Endodermal cell (in vitro differentiated cells): ENCODE data around the gene ELN. TPM values are rescaled to one million over a fixed set of nuclear protein-coding genes. Genes with fewer than 3 reads are reported as not detected.

Experiments
- DNase-seq: peaks from one replicate; pipeline ENCODE4 v3.0.0-alpha.2; 2017
- H3K27ac ChIP-seq: 2 replicates; pipeline ENCODE4 v1.5.1; 2013; ENCODE audit warnings: mild to moderate bottlenecking, low read depth, low read length, moderate library complexity
- H3K27me3 ChIP-seq: 2 replicates; pipeline ENCODE4 v1.6.1; 2013; ENCODE audit warnings: mild to moderate bottlenecking, low read length, moderate library complexity; ENCODE audit not compliant: insufficient read depth, control insufficient read depth, poor library complexity, severe bottlenecking
- H3K36me3 ChIP-seq: 2 replicates; pipeline ENCODE4 v1.7.0; 2013; ENCODE audit warnings: mild to moderate bottlenecking, low read length, moderate library complexity; ENCODE audit not compliant: control insufficient read depth, insufficient read depth
- H3K4me1 ChIP-seq: one replicate; pipeline ENCODE4 v1.7.0; 2013; ENCODE audit warnings: low read length; ENCODE audit not compliant: control insufficient read depth, insufficient read depth
- H3K4me3 ChIP-seq: 2 replicates; pipeline ENCODE4 v1.5.1; 2013; ENCODE audit warnings: mild to moderate bottlenecking, low read length, moderate library complexity
- H3K9ac ChIP-seq: 2 replicates; pipeline ENCODE4 v1.6.1; 2013; ENCODE audit warnings: mild to moderate bottlenecking, low read length, moderate library complexity; ENCODE audit not compliant: poor library complexity, severe bottlenecking; ENCODE audit errors: extremely low read depth
- H3K9me3 ChIP-seq: 2 replicates; pipeline ENCODE4 v1.6.1; 2013; ENCODE audit warnings: mild to moderate bottlenecking, low read length, moderate library complexity; ENCODE audit not compliant: control insufficient read depth
- H3K27ac Mint-ChIP-seq: 2 replicates; pipeline ENCODE4 v1.8.0; 2020; ENCODE audit warnings: mixed read lengths
- H3K27me3 Mint-ChIP-seq: 2 replicates; pipeline ENCODE4 v1.8.0; 2021; ENCODE audit warnings: mild to moderate bottlenecking, mixed read lengths; ENCODE audit not compliant: insufficient read depth
- H3K36me3 Mint-ChIP-seq: 2 replicates; pipeline ENCODE4 v1.8.0; 2020; ENCODE audit warnings: low read depth, mixed read lengths
- H3K4me1 Mint-ChIP-seq: 2 replicates; pipeline ENCODE4 v1.8.0; 2020; ENCODE audit warnings: mixed read lengths
- H3K4me3 Mint-ChIP-seq: 2 replicates; pipeline ENCODE4 v1.8.0; 2020; ENCODE audit warnings: mild to moderate bottlenecking, moderate library complexity, mixed read lengths
- H3K9me3 Mint-ChIP-seq: 2 replicates; pipeline ENCODE4 v1.8.0; 2020; ENCODE audit warnings: mild to moderate bottlenecking, mixed read lengths
- WGBS, 2 experiments: methylation state at CpG; one replicate each; pipeline versions ENCODE4 v1.1.5 to v1.1.7; 2013; ENCODE audit warnings: missing lambda C conversion rate in 2 of 2, mixed read lengths in 1 of 2; ENCODE audit not compliant: insufficient coverage in 1 of 2, insufficient read length in 1 of 2; 5-methylcytosine and 5-hydroxymethylcytosine counted together
- total RNA-seq, 2 donors: library from RNA; stranded (reverse); fragmentation: NEBNext Ultra II Directional in 1 of 2; extraction: Animal tissue kit (Norgen Biotek cat#: 25700) in 1 of 2; gene quantifications; 2 replicates in 1 of 2; 3 replicates in 1 of 2; pipeline ENCODE4 v1.2.1, GENCODE V29; 2021
- TF ChIP-seq, protein P1 (sequence below): fragments of 200-600 bp; sonication (generic); conservative IDR thresholded peaks from 2 replicates; pipeline ENCODE4 v1.5.0; 2021; ENCODE audit warnings: antibody characterized with exemption, mild to moderate bottlenecking

Gene ELN
- total RNA-seq, 2 donors from 2014 or later: 0.70 to 1.6 TPM

DNA sequence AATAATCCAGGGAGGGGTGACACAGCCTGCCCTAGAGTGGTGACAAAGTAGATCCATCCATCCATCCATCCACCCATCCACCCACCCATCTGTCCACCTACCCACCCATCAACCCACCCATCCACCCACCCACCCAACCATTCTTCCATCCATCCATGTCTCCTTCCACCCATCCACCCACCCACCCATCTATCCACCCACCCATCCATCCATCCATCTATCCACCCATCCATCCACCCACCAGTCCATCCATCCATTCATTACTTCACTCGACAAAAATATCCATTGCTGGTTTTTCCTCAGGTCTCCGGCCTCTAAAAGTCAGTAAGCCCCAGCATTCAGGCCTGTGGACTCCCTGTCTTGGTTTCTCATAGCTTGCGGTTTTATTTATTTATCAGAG is 43.1 kb downstream of the ELN start:
- Histone ChIP-seq H3K27ac (no peak overlapping the region), H3K36me3 (no peaks in the 10 kb centered on the region), H3K4me1 (no peaks in the 10 kb centered on the region), H3K9me3 (no peaks in the 10 kb centered on the region), H3K27me3 (no peaks in the 10 kb centered on the region), H3K9ac (no peak overlapping the region), H3K4me3 (no peak overlapping the region)
- no peak for DNase-seq
- Mint-ChIP-seq H3K27ac (no peak overlapping the region), H3K36me3 (no peaks in the 10 kb centered on the region), H3K4me1 (no peaks in the 10 kb centered on the region), H3K27me3 (no peaks in the 10 kb centered on the region), H3K9me3 (no peaks in the 10 kb centered on the region), H3K4me3 (no peak overlapping the region)
- WGBS, 2 experiments: 91 to 92% methylated on average over 3 of the region's 3 CpGs
- TF ChIP-seq, protein P1, sequence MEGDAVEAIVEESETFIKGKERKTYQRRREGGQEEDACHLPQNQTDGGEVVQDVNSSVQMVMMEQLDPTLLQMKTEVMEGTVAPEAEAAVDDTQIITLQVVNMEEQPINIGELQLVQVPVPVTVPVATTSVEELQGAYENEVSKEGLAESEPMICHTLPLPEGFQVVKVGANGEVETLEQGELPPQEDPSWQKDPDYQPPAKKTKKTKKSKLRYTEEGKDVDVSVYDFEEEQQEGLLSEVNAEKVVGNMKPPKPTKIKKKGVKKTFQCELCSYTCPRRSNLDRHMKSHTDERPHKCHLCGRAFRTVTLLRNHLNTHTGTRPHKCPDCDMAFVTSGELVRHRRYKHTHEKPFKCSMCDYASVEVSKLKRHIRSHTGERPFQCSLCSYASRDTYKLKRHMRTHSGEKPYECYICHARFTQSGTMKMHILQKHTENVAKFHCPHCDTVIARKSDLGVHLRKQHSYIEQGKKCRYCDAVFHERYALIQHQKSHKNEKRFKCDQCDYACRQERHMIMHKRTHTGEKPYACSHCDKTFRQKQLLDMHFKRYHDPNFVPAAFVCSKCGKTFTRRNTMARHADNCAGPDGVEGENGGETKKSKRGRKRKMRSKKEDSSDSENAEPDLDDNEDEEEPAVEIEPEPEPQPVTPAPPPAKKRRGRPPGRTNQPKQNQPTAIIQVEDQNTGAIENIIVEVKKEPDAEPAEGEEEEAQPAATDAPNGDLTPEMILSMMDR: no peak

DNA sequence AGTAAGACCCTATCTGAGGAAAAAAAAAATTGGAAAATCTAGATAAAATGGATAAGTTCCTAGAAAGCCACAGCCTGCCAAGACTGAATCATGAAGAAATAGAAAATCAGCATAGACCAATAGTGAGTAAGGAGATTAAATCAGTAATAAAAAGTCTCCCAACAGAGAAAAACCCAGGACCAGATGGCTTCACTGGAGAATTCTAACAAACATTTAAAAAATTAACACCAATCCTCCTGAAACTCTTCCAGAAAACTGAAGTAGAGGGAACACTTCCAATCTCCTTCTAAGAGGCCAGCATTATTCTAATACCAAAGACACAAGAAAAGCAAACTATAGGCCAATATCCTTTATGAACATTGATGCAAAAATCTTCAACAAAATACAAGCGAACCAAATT is 46.8 kb downstream of the ELN start:
- 93% methylated on average over 1 of the region's 1 CpG; no CpG with 5 or more reads in 1 of the 2 experiments for WGBS, 2 experiments
- no peak for DNase-seq
- no peaks in the 10 kb centered on the region for H3K36me3 Mint-ChIP-seq
- Histone ChIP-seq H3K27me3 (no peaks in the 10 kb centered on the region), H3K4me1 (no peaks in the 10 kb centered on the region), H3K36me3 (no peaks in the 10 kb centered on the region), H3K9ac (no peak overlapping the region), H3K9me3 (no peaks in the 10 kb centered on the region), H3K4me3 (no peak overlapping the region), H3K27ac (no peak overlapping the region)
- H3K9me3 Mint-ChIP-seq: no peaks in the 10 kb centered on the region
- H3K4me3 Mint-ChIP-seq: no peak overlapping the region
- TF ChIP-seq, protein P1: no peak
- H3K27me3 Mint-ChIP-seq: no peaks in the 10 kb centered on the region
- no peak overlapping the region for H3K27ac Mint-ChIP-seq
- peaks cover 6% of the 10 kb centered on the region for H3K4me1 Mint-ChIP-seq

DNA sequence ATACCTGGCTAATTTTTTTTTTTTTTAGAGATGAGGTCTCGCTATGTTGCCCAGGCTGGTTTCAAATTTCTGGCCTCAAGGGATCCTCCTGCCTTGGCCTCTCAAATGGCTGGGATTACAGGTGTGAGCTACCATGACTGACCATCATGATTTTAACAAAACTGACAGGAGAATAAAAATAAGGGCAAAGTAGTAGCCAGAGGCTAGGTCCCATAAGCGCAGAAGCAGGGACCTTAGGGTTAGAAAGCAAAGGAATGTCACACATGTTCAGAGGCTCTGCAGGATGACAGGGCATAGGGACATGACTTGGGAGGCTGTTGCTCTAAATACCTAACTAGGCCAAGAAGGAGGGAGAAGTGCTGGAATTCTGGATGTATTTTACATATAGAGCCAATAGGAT is 50.5 kb downstream of the ELN start:
- Histone ChIP-seq H3K9me3 (no peaks in the 10 kb centered on the region), H3K4me3 (no peak overlapping the region), H3K27ac (no peak overlapping the region), H3K9ac (no peak overlapping the region), H3K36me3 (no peaks in the 10 kb centered on the region), H3K4me1 (no peaks in the 10 kb centered on the region), H3K27me3 (no peaks in the 10 kb centered on the region)
- DNase-seq: no peak
- 87 to 91% methylated on average over 2 of the region's 2 CpGs for WGBS, 2 experiments
- H3K4me1 Mint-ChIP-seq: peaks cover 6% of the 10 kb centered on the region
- no peaks in the 10 kb centered on the region for H3K36me3 Mint-ChIP-seq
- no peaks in the 10 kb centered on the region for H3K9me3 Mint-ChIP-seq
- peak overlapping the region; percentile 81 for H3K27ac Mint-ChIP-seq
- no peaks in the 10 kb centered on the region for H3K27me3 Mint-ChIP-seq
- H3K4me3 Mint-ChIP-seq: no peak overlapping the region
- TF ChIP-seq, protein P1: no peak
